GM20000 (cell line): ENCODE data around the gene ADAT3.
A peak's percentile ranks its signal among the peaks of the same experiment; 100 is the strongest.
"Not testable (repeated sequence)": the region's sequence is repeated elsewhere in the genome, so short reads cannot be mapped to it uniquely, and the experiment has no call there.

Source experiments
- DNase-seq: peaks from one replicate; pipeline ENCODE4 v3.0.0; 2012; ENCODE audit warnings: low spot score
- CTCF ChIP-seq: IDR thresholded peaks from 2 replicates; pipeline ENCODE4 v1.5.1; 2012; ENCODE audit warnings: mild to moderate bottlenecking, control low read depth; ENCODE audit errors: extremely low read depth, missing control alignments

Gene ADAT3

DNA sequence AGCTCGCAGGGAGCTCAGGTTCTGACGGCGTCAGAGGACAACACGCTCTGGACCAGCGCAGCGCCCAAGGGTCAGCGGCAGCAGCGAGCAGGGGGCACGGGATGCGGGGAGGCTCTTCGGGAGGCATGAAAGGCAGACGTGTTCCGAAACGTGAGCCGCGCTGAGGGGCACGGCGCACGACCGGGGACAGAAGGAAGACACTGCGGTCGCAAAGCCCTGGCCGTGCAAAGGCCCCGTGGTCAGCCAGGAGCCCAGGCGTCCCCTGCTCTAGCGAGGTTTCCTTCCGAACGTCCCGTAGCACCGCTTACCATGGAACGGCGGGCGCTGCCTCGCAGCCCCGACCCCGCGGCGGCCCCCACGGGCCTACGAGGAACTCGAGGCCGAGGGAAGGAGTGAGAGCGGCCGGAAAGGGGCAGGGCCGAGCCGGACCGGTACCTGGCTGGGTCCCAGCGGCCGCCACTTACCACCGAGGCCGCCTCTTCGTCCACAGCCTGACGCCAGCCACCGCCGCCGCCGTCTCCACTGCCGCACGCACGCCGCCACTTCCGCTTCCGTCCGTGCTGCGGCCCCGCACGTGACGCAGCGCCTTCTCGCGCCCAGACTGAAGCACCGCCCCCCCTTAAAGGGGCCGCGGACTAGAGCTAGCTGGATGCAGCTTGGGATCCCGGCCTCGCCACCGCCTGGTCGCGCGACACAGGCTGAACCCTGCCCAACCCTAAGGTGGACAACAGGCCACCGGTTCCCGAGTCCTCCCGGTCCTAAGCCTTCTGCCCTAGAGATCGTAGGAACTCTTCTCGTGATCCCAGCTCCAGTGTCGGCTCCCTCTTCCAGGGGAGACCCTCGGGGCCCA is 29.3 kb upstream of the ADAT3 start:
- TF ChIP-seq CTCF, result no peak
- DNase-seq, result peak; percentile 94

- DNase-seq, result not testable (repeated sequence)
These were observed 28.5 kb upstream of the ADAT3 start for GRCh38 chr19:1876496-1877279.

DNA sequence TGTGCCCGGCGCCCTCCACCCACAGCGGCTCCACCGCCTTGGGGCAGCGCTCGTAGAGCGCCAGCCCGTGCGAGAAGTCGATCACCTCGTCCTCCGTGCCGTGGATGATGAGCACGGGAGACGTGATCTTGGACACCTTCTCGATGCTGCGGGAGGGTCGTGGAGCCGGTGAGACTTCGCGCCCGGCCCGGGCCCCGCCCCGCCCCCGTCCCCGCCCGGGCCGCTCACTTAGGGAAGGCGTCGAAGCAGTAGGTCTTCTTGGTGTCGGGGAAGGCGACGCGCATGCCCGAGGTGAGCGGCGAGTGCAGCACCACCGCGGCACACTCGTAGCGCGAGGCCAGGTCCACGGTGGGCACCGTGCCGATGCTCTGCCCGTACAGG is 27.9 kb upstream of the ADAT3 start:
- not testable (repeated sequence) for DNase-seq

- not testable (repeated sequence) for DNase-seq
These were observed 26.6 kb upstream of the ADAT3 start for GRCh38 chr19:1878583-1878982.

GRCh38 chr19:1879982-1880381 is 25.2 kb upstream of the ADAT3 start:
- not testable (repeated sequence) for DNase-seq

DNA sequence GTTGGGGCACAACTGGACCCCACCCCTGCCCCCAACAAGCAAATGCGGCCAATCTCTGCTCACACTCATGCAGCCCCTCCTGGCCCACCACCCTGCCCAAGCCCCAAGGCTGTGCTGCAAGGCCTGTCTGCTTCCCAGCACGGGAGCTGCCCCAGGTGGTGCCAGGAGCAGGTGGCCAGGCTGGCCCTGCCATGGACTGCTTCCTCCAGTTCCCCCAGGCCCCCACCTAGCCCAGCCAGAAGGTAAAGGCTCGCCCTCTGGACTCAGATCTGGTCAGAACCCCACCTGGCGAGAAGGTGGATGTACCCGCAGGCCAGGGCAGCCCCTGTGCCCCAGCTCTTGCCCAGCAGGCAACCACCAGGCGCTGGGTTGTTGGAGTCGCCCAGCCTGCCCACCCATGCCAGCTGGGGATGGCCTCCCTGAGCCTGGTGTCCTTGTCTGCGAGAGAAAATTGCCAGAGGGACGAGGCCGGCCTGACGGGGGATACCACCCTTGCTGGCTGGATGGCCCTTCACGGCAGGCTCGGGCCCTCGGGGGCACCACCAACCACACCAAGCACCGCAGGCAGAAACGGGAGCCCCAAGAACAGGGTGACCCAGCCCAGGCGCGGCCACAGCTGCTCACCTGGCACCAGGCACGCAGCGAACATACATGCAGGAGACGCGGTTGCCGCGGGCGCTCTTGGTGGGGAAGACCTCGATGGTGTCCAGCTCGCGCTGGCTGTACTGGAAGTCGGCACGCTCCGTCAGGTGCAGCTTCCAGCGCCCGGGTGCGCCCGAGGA is 24.4 kb upstream of the ADAT3 start:
- DNase-seq, result no peak
- no peak for TF ChIP-seq CTCF

- not testable (repeated sequence) for DNase-seq
These were observed 23.7 kb upstream of the ADAT3 start for GRCh38 chr19:1881393-1882088.

GRCh38 chr19:1882089-1882785 is 23.0 kb upstream of the ADAT3 start:
- no peak for TF ChIP-seq CTCF
- no peak for DNase-seq

- no peak for DNase-seq
- TF ChIP-seq CTCF, result no peak
These were observed 22.2 kb upstream of the ADAT3 start for GRCh38 chr19:1882786-1883692.
